IPS-11a (cell line): ENCODE results near the gene REG4.
"Not testable (repeated sequence)": the region's sequence is repeated elsewhere in the genome, so short reads cannot be mapped to it uniquely, and the experiment has no call there.

Experiments used
- H3K4me3 ChIP-seq: one replicate; pipeline ENCODE4 v1.5.1; 2013; ENCODE audit warnings: low read depth, low read length, control low read depth

Gene REG4

GRCh38 chr1:119811387-119811786 is at the start of gene REG4:
REG4 (minus strand) TSS chr1:119811460; CDS start chr1:119808769, 2,691 bp downstream.
- H3K4me3 ChIP-seq, result no peak within 1 kb of the TSS

GRCh38 chr1:119859647-119860046 is 48.4 kb upstream of the REG4 start:
- H3K4me3 ChIP-seq, result no peak overlapping the region

GRCh38 chr1:119858556-119859214 is 47.4 kb upstream of the REG4 start:
- not testable (repeated sequence) for H3K4me3 ChIP-seq

- H3K4me3 ChIP-seq, result no peak overlapping the region
Observed at GRCh38 chr1:119858126-119858525, 46.9 kb upstream of the REG4 start.

GRCh38 chr1:119853155-119853554 is 41.9 kb upstream of the REG4 start:
- no peak overlapping the region for H3K4me3 ChIP-seq

GRCh38 chr1:119844206-119844605 is 32.9 kb upstream of the REG4 start:
- not testable (repeated sequence) for H3K4me3 ChIP-seq

- no peak overlapping the region for H3K4me3 ChIP-seq
Observed at GRCh38 chr1:119841306-119841705, 30.0 kb upstream of the REG4 start.

- no peak overlapping the region for H3K4me3 ChIP-seq
Observed at GRCh38 chr1:119840745-119841144, 29.5 kb upstream of the REG4 start.

- no peak overlapping the region for H3K4me3 ChIP-seq
Observed at GRCh38 chr1:119838236-119838635, 27.0 kb upstream of the REG4 start.

- H3K4me3 ChIP-seq, result no peak overlapping the region
Observed at GRCh38 chr1:119834990-119835389, 23.7 kb upstream of the REG4 start.

- no peak overlapping the region for H3K4me3 ChIP-seq
Observed at GRCh38 chr1:119831027-119831426, 19.8 kb upstream of the REG4 start.

GRCh38 chr1:119829625-119830024 is 18.4 kb upstream of the REG4 start:
- H3K4me3 ChIP-seq, result no peak overlapping the region

- H3K4me3 ChIP-seq, result not testable (repeated sequence)
Observed at GRCh38 chr1:119829006-119829405, 17.7 kb upstream of the REG4 start.

GRCh38 chr1:119828266-119828665 is 17.0 kb upstream of the REG4 start:
- H3K4me3 ChIP-seq, result no peak overlapping the region

GRCh38 chr1:119827010-119827409 is 15.8 kb upstream of the REG4 start:
- H3K4me3 ChIP-seq, result no peak overlapping the region

GRCh38 chr1:119822406-119822805 is 11.1 kb upstream of the REG4 start:
- H3K4me3 ChIP-seq, result no peak overlapping the region

GRCh38 chr1:119818181-119818580 is 6.9 kb upstream of the REG4 start:
- H3K4me3 ChIP-seq, result no peak overlapping the region

GRCh38 chr1:119816407-119816806 is 5.1 kb upstream of the REG4 start:
- no peak overlapping the region for H3K4me3 ChIP-seq

- H3K4me3 ChIP-seq, result no peak overlapping the region
Observed at GRCh38 chr1:119815928-119816327, 4.7 kb upstream of the REG4 start.

GRCh38 chr1:119815361-119815760 is 4.1 kb upstream of the REG4 start:
- no peak overlapping the region for H3K4me3 ChIP-seq

- H3K4me3 ChIP-seq, result no peak overlapping the region
Observed at GRCh38 chr1:119814288-119814687, 3.0 kb upstream of the REG4 start.

- H3K4me3 ChIP-seq, result no peak overlapping the region
Observed at GRCh38 chr1:119811985-119812557, 811 bp upstream of the REG4 start.
